KG1 (cell line): Measurements from ENCODE around the gene SCARB2.

Experiments used
- DNase-seq: peaks from one replicate; lab custom pipeline; 2025; lab: John Stamatoyannopoulos, UW

SCARB2 gene

GRCh38 chr4:76198411-76199237, 15.0 kb downstream of the SCARB2 start:
- peak; percentile 85 for DNase-seq

DNA sequence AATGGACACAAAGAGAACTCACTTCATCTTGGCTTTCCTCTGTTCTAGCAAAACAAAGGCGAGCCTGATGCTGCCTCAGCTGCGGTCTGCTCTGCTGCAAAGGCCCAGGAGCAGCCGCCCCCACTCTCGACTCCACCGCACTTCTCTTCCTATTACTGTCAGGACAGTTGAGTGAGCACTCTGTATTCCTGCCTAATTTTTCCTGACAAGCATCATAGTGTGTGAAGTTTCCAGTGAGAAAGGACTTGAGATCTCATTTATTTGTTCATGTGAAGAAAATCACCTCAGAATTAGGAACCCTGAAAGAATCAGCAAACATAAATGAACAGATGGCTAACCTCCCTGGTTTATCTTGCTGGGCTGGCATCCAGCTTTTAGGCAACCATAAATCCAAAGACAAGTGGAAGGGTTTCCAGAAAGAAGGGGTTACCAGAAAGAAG, 15.6 kb downstream of the SCARB2 start:
- DNase-seq, result peak; percentile 85

DNA sequence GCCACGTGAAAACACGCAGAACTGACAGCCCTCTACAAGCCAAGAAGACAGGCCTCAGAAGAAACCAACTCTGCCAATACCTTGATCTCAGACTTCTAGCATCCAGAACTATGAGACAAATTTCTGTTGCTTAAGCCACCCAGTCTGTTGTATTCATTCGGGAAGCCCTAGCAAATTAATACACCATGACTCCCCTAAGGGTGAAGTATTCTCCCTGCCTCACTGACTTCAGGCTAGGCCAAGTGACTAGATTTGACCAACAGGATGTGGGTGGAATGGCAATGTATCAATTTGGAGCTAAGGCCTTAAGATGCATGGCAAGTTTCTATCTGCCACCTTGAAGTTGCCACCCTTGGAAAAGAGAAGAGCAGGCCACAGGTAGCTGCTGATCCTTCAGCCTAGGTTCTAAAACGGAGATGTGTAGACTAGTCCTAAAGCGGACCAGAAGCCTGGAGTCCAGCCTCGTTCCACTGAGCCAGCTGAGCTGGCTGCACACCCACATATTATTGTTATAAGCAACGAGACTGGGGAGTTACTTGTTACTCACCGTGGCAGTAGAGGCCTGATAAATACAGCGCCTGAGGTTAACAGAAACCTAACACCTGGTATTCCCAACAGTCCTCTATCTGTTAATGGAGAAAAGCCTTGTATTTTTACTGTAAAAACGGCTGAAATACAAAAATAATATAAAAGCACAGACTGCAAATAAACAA, 16.4 kb downstream of the SCARB2 start:
- DNase-seq, result no peak

GRCh38 chr4:76196376-76196775, 17.2 kb downstream of the SCARB2 start:
- DNase-seq, result no peak

- no peak for DNase-seq
Observed at GRCh38 chr4:76195326-76195725, 18.3 kb downstream of the SCARB2 start.

- DNase-seq, result no peak
Observed at GRCh38 chr4:76194325-76194724, 19.3 kb downstream of the SCARB2 start.

DNA sequence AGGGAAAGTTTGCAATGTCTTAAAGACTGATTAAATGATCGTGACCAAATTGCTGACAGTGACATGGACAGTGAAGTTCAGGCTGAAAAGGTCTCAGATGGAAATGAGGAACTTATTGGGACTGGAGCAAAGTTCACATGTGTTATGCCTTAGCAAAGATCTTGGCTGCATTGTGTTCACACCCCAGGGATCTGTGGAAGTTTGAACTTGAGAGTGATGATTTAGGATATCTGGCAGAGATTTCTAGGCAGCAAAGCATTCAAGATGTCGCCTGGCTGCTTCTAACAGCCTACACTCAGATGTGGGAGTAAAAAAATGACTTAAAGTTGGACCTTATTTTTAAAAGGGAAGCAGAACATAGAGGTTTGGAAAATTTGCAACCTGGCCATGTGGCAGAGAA, 21.4 kb downstream of the SCARB2 start:
- no peak for DNase-seq

DNA sequence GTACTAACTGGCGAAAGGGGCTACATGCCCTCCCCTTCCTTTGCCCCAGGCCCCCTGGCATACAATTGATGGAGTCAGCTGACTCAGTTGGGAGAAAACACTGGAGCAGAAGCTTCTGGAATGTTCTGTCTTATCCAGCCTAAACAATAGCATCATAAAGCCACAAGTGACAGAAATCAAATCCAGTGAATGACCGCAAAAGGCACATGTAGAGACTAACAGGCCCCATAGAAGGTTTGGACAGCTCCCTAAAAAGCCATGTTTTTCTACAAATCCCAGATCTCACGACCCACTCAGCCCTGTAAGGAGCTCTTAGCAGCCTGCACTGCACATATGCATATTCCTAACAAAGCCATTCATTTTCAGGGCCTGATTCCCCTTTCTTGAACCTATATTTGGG, 25.1 kb downstream of the SCARB2 start:
- DNase-seq, result no peak

DNA sequence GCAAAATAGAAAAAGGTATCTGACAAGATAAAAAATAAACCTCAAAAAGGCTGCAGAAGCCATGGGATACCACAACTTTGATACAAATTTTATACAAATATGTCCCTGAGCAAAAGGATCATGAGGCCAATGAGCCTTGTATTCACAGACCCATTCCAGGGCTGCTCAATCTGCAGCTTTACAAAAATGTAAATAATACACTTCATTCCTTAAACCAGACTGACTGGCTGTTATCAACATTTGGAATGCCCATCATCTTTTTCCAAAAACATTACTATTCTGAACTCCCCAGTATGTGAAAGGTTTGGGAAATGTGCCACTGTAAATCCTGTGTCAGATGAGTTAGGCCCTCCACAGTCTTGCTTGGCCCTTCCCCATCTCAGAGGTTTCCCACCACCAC, 25.5 kb downstream of the SCARB2 start:
- no peak for DNase-seq

DNA sequence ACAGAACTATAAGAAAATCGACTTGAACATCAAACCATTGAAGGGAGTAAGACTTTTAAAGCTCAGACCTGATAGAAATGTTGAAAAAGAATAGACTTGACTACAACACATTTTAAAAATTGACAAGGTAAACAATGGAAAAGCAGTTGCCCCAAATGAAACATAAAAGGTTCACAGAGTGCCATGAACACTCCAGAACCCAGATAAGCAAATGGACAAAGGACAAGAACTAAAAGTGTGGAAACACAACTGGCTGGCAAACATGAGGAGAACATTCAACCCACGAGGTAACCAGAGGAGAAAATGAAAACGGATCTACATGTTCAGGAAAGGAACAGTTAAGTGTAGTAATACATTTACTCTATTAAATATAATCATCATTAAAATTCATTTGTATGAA, 26.5 kb downstream of the SCARB2 start:
- no peak for DNase-seq

DNA sequence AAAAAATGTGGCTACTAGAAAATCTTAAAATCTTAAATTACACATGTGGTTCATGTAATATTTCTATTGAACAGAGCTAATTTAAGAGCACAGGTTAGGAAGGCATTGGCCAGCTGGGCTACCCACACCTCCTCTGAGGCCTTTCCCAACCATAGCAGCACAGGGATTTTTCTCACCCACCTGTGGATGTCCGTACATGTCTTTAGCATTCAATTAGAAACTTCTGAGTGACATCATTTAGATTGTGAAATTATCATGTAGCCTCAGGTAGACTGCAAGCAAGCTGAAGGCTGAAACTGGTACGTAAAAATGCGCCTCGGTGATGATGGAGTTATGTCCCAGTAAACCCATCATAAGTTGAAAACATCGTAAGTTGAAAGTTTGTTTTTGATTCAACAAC, 31.2 kb downstream of the SCARB2 start:
- DNase-seq, result no peak

GRCh38 chr4:76179398-76180318, 34.0 kb downstream of the SCARB2 start:
- DNase-seq, result peak; percentile 79

- no peak for DNase-seq
Observed at GRCh38 chr4:76178296-76178695, 35.3 kb downstream of the SCARB2 start.

DNA sequence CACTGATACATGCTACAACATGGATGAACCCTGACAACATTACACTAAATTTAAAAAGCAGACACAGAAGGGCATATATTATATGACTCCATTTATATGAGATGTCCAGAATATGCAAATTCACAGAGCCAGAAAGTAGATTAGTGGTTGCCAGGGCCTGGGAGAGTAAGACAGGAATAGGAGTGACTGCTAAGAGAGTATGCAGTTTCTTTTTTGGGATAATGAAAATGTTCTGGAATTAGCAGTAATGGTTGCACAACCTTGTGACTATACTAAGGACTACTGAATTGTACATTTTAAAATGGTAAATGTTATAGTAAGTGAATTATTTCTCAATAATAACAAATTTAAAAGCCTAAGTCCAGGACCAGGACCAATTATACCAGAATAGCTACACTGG, 35.9 kb downstream of the SCARB2 start:
- DNase-seq, result no peak

GRCh38 chr4:76175336-76175735, 38.3 kb downstream of the SCARB2 start:
- DNase-seq, result no peak

DNA sequence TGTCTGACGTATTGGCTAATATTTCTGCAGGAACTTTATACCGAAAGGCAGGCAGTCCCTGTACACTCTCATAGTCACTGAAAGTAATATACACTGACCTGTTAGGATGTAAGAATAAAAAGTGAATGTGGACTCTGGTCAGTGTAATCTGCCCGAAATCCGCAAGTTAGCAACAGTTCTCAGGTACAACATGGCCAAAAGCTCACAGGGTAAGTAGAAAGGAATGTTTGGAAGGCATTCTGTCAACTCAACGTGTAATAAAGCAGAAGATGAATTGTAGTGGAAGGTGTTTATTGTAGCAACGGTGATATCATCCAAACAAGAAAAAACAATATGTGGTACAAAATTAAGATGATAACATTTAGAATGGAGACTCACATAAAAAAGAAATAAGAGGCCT, 39.4 kb downstream of the SCARB2 start:
- no peak for DNase-seq

DNA sequence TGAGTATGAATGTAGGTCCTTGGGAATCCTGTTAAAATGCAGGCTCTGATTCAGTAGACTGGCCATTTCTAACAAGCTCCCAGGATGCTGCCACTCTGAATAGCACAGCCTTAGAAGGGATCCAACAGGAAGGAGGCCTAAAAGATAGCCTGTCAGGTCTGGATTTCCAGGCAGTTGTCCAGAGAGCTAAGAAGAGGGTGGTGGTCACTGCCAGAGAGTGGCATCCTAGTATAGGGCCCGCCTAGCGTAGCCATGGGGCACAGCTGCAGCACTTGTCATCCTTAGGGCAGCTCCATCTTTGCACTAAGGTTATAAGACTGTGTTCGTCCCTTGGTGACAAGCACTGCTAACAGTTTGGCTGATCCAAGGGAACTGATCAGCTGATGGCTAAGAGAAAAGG, 44.9 kb downstream of the SCARB2 start:
- no peak for DNase-seq

- no peak for DNase-seq
Observed at GRCh38 chr4:76166480-76166879, 47.1 kb downstream of the SCARB2 start.

DNA sequence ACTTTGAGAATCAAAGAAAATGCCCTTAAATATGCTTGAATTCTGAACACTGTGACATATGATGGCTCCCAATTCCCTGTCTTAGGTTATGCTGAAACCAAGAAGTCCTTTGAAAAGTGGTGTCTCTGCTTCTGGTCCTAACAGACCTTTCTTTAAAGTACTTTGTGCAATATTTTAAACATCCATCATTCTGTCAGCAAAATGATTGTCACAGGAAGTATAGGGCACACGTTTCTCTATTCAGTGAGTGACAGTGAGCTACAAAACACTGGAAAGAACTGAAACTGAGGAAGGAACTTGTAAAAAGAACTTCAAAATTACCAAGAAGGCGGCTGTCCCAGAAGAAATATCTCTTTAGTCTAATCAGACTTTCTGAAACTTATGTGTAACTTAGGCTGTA, 53.3 kb downstream of the SCARB2 start:
- DNase-seq, result no peak

DNA sequence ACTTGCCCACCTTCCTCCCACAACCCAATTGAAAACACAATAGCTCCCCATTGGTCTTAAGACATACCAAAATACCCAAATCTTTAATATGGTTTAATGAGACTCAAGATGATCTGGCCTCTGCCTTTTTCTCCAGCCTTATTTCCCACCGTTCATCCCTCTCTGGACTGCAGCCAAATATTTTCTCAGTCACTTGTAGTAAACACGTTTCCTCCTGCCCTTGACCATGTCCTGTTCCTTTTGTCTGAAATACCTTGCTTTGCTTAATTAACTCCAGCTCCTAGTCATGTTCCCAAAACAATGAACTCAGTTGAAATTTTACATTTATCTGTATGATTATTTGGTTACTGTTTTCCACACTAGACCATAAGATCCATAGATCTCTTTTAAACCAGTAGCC, 57.0 kb downstream of the SCARB2 start:
- DNase-seq, result no peak

DNA sequence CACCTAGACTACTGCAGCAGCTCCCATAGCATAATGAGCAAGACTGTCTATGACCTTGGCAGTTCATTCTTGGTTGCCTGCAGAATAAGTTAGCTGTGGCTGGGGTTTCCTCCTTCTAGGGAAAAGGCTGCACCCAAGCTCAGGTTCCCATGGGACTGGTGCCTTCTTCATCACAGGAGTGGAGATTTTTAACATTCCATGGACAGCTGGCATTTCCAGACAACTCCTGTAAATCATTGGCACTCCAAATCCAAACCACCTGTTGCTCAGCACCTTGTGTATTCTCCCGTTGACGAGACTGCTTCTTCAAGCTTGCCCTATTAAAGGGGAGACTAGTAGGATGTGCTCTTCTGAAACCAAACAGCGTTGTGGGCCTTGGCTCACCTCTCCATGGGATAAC, 57.6 kb downstream of the SCARB2 start:
- no peak for DNase-seq

GRCh38 chr4:76153356-76153755, 60.3 kb downstream of the SCARB2 start:
- no peak for DNase-seq
